Astrocyte of the spinal cord (primary cell): Measurements from ENCODE around the gene SLC25A18.
A peak's percentile ranks its signal among the peaks of the same experiment; 100 is the strongest.
"Not testable (repeated sequence)": the region's sequence is repeated elsewhere in the genome, so short reads cannot be mapped to it uniquely, and the experiment has no call there.

Experiments
- DNase-seq: peaks from one replicate; pipeline ENCODE4 v3.0.0; 2011; ENCODE audit warnings: low read depth, low spot score
- H3K4me3 ChIP-seq: 2 replicates; pipeline ENCODE4 v1.5.1; 2011; ENCODE audit warnings: low read depth, mild to moderate bottlenecking, low read length, moderate library complexity
- CTCF ChIP-seq: IDR thresholded peaks from 2 replicates; pipeline ENCODE4 v1.5.1; 2012; ENCODE audit warnings: low read depth, mild to moderate bottlenecking, low read length, inconsistent platforms
- in situ Hi-C: cut with HindIII; loops from 2 replicates; pipeline ENCODE4 v1.10.0; 2017; ENCODE audit warnings: low sequenced_read_pairs

SLC25A18 gene

GRCh38 chr22:17549183-17549582 lies 14.1 kb upstream of the SLC25A18 start:
- no peak for TF ChIP-seq CTCF
- DNase-seq = no peak
- no peak overlapping the region for H3K4me3 ChIP-seq
- in situ Hi-C loops = no loop called here

DNA sequence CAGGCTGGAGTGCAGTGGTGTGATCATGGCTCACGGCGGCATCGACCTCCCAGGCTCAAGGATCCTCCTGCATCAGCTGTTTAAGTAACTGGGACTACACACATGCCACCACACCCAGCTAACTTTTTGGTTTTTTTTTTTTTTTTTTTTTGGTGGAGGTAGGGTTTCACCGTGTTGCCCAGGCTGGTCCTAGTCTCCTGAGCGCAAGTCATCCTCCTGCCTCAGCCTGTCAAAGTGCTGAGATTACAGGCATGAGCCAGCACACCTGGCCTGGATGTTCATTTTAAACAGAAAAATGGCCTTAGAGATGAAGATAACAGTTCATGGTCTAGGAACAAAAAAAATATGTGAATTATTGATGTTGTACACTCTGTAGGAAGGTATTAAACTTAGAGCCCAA lies 13.6 kb upstream of the SLC25A18 start:
- in situ Hi-C loops = no loop called here
- no peak for DNase-seq
- TF ChIP-seq CTCF = no peak

DNA sequence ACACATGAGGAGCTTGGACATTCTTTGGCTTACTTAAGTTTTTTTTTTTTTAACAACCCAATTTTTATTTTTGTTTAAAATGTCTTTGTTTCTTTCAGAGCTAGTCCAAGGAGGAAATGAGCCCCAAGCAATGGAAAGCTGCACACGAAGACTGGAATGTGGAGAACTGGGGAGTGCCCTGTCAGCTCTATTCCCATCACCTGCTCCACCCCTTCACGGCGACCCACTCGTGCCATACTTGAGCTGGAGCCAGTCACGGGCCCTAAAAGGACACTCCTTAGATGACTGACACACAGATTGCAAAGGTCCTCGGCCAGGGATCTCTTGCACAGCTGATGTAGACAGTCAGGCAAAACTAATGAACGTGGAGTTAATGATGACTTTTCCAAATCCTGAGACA lies 10.6 kb upstream of the SLC25A18 start:
- TF ChIP-seq CTCF = no peak
- no peak overlapping the region for H3K4me3 ChIP-seq
- in situ Hi-C loops = no loop called here
- DNase-seq = no peak

More for the DNA sequence above, 13.6 kb upstream of the SLC25A18 start:
- no peak overlapping the region for H3K4me3 ChIP-seq

- in situ Hi-C loops = no loop called here
- no peak overlapping the region for H3K4me3 ChIP-seq
- TF ChIP-seq CTCF = no peak
- DNase-seq = no peak
Measured at GRCh38 chr22:17554814-17555213, 8.5 kb upstream of the SLC25A18 start.

DNA sequence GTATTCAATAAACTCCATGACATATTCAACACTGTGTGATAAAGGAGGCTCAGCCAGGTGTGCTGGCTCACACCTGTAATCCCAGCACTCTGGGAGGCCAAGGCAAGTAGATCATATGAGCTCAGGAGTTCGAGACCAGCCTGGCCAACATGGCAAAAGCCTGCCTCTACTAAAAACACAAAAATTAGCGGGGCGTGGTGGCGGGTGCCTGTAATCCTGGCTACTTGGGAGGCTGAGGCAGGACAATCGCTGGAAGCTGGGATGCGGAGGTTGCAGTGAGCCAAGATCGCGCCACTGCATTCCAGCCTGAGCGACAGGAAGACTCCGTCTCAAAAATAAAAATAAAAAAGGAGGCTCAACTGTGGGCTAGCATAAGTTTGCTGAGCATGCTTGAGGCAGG lies 4.1 kb upstream of the SLC25A18 start:
- in situ Hi-C loops = no loop called here
- no peak overlapping the region for H3K4me3 ChIP-seq
- no peak for DNase-seq
- no peak for TF ChIP-seq CTCF

GRCh38 chr22:17563936-17564391 lies 666 bp downstream of the SLC25A18 start:
- TF ChIP-seq CTCF = no peak
- in situ Hi-C loops = no loop called here
- no peak overlapping the region for H3K4me3 ChIP-seq
- peak; percentile 30 for DNase-seq

- DNase-seq, H3K4me3 ChIP-seq, in situ Hi-C loops: not testable (repeated sequence)
Measured at GRCh38 chr22:17566016-17566687, 2.9 kb downstream of the SLC25A18 start.
